GM12878 (cell line): ENCODE data around the gene TXNDC8.

Experiments used
- ATF2 ChIP-seq: IDR thresholded peaks from 2 replicates; pipeline ENCODE4 v1.6.1; 2012; ENCODE audit warnings: low read length, inconsistent platforms
- BCL11A ChIP-seq: IDR thresholded peaks from 2 replicates; pipeline ENCODE4 v1.6.1; 2011; ENCODE audit warnings: low read depth, low read length
- CTCF ChIP-seq, 3 experiments: IDR thresholded peaks in 2 of 3; conservative IDR thresholded peaks in 1 of 3; 2 replicates each; pipeline ENCODE4 v1.5.1; 2011; ENCODE audit warnings: low read depth in 3 of 3, low read length in 3 of 3, mild to moderate bottlenecking in 3 of 3, control low read depth in 2 of 3, moderate library complexity in 2 of 3, inconsistent platforms in 1 of 3, mixed read lengths in 1 of 3; ENCODE audit not compliant: control insufficient read depth in 2 of 3, insufficient read depth in 1 of 3; ENCODE audit errors: extremely low read depth in 1 of 3
- E2F4 ChIP-seq: IDR thresholded peaks from 2 replicates; pipeline ENCODE4 v1.6.1; 2012; ENCODE audit warnings: low read depth, low read length, improper control_type of control experiment
- ELK1 ChIP-seq: IDR thresholded peaks from 2 replicates; pipeline ENCODE4 v1.6.1; 2012; ENCODE audit warnings: low read depth, low read length, improper control_type of control experiment
- EZH2 ChIP-seq: IDR thresholded peaks from 2 replicates; pipeline ENCODE4 v1.6.1; 2012; ENCODE audit warnings: low read depth, mild to moderate bottlenecking, control low read depth, inconsistent platforms, low read length, borderline replicate concordance; ENCODE audit not compliant: control insufficient read depth
- HCFC1 ChIP-seq: fragments of 150-350 bp; IDR thresholded peaks from 2 replicates; pipeline ENCODE4 v1.6.1; 2014; ENCODE audit warnings: low read length
- IKZF1 ChIP-seq: fragments of 450-650 bp; conservative IDR thresholded peaks from 2 replicates; pipeline ENCODE4 v1.6.1; 2017; ENCODE audit warnings: antibody characterized with exemption, mild to moderate bottlenecking
- KAT2A ChIP-seq: conservative IDR thresholded peaks from 2 replicates; pipeline ENCODE4 v1.6.1; 2011; ENCODE audit warnings: low read depth, low read length; ENCODE audit not compliant: control insufficient read depth
- POLR2A ChIP-seq: IDR thresholded peaks from 2 replicates; pipeline ENCODE4 v1.6.1; 2011; ENCODE audit warnings: low read depth, mild to moderate bottlenecking, low read length
- YY1 ChIP-seq: IDR thresholded peaks from 2 replicates; pipeline ENCODE4 v1.6.1; 2011; ENCODE audit warnings: low read depth, mild to moderate bottlenecking, low read length
- ZNF384 ChIP-seq: IDR thresholded peaks from 2 replicates; pipeline ENCODE4 v1.6.1; 2012; ENCODE audit warnings: low read depth, mild to moderate bottlenecking, low read length, improper control_type of control experiment, borderline replicate concordance

- TF ChIP-seq E2F4 (no peak), ATF2 (no peak), KAT2A (no peak), POLR2A (no peak), CTCF (IDR thresholded peaks at IDR 0.05 in 2 of 3, conservative IDR thresholded peaks at IDR 0.05 in 1 of 3; ENCODE audit: control insufficient read depth in 2 of 3, extremely low read depth in 1 of 3, insufficient read depth in 1 of 3, low read depth in 3 of 3, low read length in 3 of 3) (no peak), IKZF1 (no peak), BCL11A (no peak), HCFC1 (no peak), YY1 (no peak), ELK1 (no peak), EZH2 (no peak), ZNF384 (no peak)
Measured at GRCh38 chr9:110283751-110284150, 53.9 kb downstream of the TXNDC8 start.
